NCI-H774 (cell line): ENCODE data around the gene HORMAD1.
"Not testable (repeated sequence)": the region's sequence is repeated elsewhere in the genome, so short reads cannot be mapped to it uniquely, and the experiment has no call there.

ENCODE experiments used
- DNase-seq: peaks from one replicate; lab custom pipeline; 2025; lab: John Stamatoyannopoulos, UW

HORMAD1 gene, protein sequence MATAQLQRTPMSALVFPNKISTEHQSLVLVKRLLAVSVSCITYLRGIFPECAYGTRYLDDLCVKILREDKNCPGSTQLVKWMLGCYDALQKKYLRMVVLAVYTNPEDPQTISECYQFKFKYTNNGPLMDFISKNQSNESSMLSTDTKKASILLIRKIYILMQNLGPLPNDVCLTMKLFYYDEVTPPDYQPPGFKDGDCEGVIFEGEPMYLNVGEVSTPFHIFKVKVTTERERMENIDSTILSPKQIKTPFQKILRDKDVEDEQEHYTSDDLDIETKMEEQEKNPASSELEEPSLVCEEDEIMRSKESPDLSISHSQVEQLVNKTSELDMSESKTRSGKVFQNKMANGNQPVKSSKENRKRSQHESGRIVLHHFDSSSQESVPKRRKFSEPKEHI

DNA sequence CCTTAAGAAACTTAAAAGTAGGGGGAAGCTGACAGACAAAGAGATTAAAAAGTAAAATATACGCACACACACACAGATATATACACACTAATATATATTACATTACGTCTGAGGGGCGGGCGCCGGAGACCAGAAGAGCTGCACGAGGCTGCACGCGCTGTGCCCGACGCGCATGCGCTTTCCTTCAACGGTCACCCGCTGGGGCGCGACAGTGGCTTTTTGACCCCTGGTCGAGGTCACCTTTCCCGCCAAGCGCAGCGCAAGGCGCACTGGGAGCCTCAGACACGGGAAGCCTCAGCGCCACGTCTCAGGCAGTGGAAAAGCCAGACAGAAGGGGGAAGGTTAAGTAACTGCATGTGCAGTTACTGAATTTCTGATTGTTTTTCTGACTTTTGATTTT is at the start of gene HORMAD1:
TSS of gene HORMAD1 (minus strand) at position 193 of the 400 bp plus-strand sequence. CDS start 1,390 bp downstream, outside the sequence.
- no peak for DNase-seq

DNA sequence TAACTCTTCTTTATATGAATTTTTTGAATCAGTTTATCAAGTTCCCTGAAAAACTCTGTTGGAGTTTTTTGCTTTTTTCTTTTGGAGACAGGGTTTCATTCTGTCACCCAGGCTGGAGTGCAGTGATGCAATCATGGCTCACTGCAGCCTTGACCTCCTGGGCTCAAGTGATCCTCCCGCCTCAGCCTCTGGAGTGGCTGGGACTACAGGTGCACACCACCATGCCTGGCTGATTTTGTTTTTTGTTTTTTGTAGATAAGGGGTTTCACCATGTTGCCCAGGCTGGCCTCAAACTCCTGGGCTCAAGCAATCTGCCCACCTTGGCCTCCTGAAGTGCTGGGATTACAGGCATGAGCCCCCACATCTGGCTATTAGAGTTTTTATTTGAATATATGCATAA is 47.0 kb upstream of the HORMAD1 start:
- DNase-seq, result not testable (repeated sequence)

DNA sequence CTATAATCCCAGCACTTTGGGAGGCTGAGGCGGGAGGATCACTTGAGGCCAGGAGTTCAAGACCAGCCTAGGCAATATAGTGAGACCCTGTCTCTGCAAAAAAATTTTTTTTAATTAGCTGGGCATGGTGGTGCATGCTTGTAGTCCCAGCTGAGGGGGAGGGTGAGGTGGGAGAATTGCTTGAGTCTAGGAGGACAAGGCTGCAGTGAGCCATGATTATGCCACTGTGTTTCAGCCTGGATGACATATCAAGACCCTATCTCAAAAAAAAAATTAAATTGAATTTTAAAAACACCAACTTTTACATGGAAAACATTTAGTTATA is 45.2 kb upstream of the HORMAD1 start:
- DNase-seq, result not testable (repeated sequence)

DNA sequence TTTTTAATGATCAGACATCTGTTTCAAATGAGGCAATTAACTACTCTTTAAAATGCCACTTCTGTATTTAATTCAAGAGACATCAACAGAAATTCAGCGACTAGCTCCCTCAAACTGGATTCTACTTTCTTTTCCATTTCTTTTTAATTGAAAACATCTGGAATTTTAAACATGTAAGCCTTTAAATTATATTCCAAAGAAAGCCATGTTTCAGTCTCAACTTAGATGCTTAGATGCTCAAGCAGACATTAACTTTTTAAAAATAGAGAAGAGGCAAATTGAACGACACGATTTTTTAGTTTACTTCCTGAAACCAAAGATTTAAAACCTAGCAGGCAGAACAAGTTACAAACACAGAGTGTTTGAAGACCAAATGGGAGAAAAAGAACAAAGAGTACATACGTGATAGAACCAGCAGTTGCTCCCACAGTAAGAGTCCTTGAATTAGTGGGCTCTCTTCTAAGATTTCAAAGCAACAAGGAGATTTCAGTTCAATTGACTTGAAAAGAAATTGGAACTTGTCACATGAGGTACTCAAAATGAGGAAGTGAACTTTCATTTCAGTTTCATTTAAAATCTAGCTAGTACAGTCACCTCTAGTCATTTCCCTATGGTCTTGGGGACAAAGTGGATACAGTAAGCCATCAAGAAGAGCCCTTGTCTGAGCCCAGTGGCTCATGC is 44.7 kb upstream of the HORMAD1 start, which contains the start of gene CTSS:
TSS of gene CTSS (minus strand) at position 483 of the 681 bp plus-strand sequence. CDS start 1,015 bp downstream, outside the sequence.
- DNase-seq, result no peak

DNA sequence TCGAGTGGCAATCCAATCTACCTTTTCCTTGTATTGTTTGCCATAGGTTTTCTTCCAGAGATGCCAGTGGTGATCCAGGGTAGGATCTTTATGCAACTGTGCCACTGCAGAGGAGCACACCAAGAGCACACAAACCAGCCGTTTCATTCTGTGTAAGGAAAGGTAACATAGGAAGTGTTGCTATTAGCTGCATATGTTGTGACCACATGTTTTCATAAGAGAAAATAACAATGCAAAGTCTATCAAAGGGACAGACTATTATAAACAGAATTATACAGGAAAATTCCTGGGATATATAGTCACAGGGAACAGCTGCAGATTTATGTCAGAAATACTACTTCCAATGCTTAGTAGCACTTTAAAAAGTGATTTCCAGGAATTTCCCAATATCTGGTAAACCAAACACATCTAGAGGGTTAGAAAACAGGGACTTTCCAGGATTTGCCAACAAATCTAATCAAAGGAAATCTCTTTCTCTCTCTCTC is 44.0 kb upstream of the HORMAD1 start:
- DNase-seq, result no peak

DNA sequence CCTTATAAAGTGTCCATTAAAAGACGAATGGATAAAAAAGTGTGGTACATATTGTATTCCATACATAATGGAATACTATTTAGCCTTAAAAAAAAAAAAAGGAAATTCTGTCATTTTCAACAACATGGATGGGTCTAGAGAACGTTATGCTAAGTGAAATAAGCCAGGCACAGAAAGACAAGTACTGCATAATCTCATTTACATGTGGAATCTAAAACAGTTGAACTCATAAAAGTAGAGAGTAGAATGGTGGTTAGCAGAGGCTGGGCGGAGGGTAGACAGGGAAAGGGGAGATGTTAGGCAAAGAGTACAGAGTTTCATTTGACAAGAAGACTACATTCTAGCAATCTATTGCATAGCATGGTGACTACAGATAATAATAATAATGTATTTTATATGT is 42.3 kb upstream of the HORMAD1 start:
- no peak for DNase-seq

DNA sequence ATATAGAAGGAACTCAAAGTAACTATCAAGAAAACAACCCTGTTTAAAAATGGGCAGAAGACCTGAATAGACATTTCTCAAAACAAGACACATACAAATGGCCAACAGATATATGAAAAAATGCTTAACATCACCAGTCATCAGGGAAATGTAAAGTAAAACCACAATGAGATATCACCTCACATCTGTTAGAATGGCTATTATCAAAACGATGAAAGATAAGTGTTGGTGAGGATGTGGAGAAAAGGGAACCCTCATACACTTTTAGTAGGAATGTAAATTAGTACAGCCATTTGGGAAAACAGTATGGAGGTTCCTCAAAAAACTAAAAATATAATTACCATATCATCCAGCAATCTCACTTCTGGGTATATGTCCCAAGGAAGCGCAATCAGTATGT is 41.9 kb upstream of the HORMAD1 start:
- DNase-seq, result no peak

DNA sequence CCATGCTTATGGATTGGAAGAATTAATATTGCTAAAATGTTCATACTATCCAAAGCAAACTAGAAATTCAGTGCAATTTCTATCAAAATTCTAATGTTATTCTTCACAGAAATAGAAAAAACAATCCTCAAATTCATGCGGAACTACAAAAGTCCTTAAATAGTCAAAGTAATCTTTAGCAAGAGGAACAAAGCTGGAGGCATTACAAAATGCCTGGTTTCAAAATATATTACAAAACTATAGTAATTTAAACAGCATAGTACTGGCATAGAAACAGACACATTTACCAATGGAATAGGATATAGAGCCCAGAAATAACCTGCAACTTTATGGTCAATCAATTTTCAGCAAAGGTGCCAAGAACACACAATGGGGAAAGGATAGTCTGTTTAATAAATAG is 41.1 kb upstream of the HORMAD1 start:
- no peak for DNase-seq

DNA sequence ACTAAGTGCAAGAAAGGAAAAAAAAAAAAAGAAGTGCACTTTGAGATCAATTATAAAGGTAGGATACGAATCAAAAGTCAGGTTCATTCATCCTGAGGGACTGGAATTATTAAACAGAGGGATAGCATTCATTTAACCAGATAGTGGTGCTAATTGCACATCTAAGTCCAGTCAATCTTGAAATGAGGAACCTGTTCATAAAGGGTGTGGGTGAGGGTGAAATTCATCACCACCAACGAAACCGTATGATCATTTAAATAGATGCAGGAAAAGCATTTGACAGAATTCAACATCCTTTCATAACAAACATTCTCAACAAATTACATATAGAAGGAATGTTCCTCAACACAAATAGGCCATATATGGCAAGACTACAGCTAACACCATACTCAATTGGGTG is 39.3 kb upstream of the HORMAD1 start:
- DNase-seq, result no peak

DNA sequence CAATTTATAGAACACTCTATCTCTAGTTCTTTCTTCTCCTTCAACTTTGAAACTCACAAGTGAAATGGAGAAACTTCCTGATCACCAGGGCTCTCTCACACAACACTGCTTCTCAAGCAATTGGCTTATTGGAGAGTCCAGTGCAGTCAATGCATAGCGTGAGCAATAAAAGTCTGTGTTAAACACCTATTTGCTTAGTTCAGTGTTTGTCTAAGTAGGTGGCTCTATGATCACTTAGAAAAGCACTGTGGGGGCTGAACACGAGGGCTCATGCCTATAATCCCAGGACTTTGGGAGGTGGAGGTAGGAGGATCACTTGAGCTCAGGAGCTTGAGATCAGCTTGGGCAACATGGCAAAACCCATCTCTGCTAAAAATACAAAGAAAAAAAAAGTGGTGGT is 32.7 kb upstream of the HORMAD1 start:
- DNase-seq, result no peak

DNA sequence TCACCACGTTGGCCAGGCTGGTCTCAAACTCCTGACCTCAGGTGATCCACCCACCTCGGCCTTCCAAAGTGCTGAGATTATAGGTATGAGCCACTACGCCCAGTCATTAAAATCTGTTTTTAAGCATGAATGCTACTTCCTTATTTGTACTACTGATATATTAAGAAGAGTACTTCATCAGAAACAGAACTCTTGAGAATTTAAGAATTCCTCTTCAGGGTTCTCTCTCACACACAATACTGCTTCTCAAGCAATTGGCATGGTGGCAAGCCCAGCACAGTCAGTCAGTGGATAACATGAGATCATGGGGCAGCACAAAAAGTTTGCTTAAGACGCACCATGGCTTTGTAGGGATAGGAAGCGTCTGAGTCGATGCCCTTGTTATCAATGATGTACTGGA is 30.7 kb upstream of the HORMAD1 start:
- DNase-seq, result no peak

DNA sequence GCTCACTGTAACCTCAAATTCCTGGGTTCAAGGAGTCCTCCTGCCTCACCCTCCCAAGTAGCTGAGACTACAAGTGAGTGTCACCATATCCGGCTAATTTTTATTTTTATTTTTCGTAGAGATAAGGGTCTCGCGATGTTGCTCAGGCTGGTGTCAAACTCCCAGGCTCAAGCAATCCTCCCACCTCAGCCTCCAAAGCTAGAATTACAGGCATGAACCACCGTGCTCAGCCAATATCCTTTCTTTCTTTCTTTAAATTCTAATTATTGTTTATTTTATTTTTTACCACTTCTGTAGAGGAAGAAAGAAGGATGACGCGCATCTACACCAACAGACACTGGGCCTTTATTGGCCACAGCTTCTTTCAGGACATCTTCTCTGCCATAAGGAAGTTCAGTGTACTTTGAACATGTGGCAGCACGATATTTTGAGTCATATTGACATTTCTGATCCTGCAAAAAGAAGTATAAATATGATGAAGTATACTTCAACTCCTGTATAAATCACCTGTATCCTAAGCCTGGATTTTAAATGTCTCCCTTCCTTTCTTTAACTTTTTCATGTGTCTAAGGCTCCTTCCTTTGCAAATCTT is 29.1 kb upstream of the HORMAD1 start:
- DNase-seq, result no peak

DNA sequence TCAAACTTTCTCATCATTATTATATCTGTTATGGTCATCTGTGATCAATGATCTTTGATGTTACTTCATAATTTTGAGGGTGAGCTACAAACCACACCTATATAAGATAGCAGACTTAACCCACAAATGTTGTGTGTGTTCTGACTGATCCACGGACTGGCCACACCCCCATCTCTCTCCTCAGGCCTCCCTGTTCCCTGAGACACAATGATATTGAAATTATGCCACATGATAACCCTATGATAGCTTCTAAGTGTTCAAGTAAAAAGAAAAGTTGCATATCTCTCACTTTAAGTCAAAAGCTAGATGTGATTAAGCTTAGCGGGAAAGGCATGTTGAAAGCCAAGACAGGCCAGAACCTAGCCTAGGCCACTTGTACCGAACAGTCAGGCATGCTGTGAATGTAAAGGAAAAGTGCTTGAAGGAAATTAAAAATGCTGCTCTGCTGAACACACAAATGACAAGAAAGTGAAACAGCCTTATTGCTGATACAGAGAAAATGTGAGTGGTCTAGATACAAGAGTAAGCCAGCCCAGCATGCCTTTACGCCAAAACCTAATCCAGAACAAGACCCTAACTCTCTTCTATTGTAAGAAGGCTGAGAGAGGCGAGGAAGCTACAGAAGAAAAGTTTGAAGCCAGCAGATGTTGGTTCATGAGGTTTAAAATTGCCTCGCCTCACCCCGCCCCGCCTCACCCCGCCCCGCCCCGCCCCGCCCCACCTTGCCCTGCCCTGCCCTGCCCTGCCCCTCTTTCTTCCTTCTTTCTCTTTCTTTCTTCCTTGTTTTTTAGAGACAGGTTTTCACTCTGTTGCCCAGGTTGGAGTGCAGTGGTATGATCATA is 28.4 kb upstream of the HORMAD1 start:
- DNase-seq, result no peak

DNA sequence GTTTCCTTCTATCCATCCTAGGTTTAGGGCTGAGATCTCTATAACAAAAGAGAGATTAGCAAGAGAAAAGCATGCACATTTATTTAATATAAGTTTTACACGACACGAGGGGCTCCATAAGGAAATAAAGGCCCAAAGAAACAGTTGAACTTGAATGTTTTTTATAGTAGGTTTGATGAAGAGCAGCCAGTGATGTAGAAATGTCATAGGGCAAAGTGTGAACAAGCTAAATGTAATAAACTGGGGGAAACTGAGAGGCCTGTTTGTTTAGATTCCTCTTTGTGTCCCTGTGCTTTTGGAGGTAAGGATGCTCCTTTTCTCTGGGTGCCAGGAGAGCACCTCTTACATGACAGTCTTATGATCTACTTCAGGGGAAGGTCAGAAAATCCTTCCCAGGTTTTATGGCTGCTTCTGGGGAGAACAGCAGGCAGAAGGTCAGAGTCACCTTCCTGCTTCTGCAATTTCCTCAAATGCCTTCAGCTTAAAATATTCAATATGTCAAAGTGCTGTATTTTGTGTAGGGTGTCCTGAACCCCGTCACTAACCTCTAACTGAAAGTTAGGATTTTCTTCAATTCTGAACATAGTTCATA is 9.5 kb upstream of the HORMAD1 start:
- no peak for DNase-seq

DNA sequence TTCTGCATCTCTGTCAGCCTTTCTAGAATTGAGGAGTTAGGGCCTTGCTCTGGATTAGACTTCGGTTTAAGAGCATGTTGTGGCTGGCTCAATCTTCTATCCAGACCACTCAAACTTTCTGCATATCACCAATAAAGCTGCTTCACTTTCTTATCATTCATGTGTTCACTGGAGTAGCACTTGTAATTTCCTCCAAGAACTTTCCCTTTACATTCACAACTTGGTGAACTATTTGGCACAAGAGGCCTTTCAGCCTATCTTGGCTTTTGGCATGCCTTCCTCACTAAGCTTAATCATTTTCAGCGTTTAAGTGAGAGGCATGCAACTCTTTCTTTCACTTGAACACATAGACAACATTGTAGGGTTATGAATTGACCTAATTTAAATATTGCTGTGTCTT is 3.6 kb upstream of the HORMAD1 start:
- DNase-seq, result no peak

DNA sequence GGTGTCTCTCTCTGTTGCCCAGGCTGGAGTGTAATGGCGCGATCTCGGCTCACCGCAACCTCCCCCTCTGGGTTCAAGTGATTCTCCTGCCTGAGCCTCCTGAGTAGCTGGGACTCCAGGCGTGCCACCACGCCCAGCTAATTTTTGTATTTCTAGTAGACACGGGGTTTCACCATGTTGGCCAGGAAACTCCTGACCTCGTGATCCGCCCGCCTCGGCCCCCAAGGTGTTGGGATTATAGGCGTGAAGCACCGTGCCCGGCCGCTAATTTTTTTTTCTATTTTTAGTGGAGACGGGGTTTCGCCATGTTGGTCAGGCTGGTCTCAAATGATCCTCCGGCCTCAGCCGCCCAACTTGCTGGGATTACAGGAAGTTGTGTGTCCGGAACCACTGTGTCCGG is 597 bp downstream of the HORMAD1 start:
- DNase-seq, result no peak

DNA sequence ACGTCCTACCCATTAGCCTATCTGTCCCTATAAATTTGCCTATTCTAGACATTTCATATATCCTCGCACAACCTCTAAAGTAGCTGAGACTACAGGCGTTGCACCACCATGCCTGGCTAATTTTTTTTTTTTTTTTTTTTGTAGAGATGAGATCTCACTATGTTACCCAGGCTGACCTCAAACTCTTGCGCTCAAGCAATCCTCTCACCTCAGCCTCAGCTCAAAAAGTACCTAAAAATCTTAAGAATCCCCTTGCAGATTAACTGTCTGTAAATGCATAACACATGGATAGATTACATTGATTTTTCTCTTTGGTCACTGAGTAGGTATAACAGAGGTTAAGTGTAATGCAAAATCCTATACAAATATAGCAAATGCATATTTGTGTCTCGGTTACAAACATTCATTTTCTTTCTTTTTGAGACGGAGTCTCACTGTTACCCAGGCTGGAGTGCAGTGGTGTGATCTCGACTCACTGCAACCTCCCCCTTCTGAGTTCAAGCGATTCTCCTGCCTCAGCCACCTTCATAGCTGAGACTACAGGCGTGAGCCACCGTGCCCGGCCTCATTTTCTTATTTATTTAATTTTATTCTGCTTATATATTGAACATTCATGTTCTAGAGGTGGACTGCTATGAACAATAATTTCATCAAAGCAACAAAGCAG is 2.3 kb downstream of the HORMAD1 start:
- no peak for DNase-seq

DNA sequence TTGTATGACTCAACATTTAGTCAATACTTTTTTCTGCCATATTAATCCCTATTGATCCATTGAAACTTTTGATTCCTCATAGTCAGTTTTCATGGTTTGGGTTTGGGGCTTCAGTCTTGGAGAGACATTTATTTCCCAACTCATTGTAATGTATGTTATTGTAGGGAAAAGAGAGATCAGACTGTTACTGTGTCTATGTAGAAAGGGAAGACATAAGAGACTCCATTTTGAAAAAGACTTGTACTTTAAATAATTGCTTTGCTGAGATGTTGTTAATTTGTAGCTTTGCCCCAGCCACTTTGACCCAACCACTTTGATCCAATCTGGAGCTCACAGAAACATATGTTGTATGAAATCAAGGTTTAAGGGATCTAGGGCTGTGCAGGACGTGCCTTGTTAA is 11.7 kb downstream of the HORMAD1 start:
- not testable (repeated sequence) for DNase-seq

DNA sequence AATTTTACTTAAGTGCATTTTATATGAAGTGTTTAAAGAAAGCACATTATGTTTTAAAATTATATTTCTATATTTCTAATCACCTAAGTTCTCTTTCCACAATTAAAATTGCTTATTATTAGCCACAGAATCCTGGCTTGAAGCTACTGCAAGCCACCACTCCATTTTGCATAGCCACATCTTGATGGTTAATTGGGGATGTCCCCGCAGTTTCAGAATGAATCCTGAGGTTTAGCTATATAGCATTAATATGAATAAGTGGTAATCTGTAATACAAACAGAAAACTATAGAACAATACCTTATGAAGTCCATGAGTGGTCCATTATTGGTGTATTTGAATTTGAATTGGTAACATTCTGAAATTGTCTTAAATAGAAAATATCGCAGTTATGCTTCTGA is 12.1 kb downstream of the HORMAD1 start:
- no peak for DNase-seq

DNA sequence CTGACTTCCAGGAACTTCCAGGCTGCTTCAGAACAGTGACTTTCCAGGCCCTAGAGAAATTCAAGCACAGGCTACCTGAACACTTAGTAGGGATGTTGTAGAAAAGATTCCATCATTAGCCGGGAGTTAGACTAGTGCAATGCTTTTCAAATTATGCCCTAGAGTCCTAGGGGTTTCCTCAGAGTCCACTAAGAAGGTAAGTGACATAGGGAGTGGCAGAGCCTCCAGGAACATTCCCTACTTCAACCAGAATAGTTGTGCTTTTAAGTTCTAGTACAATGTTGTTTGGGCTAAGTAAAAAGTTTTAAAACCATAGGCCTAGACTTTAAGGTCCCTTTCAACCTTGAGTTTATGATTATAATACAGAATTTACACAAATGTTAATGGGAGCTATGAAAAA is 14.6 kb downstream of the HORMAD1 start:
- DNase-seq, result no peak

DNA sequence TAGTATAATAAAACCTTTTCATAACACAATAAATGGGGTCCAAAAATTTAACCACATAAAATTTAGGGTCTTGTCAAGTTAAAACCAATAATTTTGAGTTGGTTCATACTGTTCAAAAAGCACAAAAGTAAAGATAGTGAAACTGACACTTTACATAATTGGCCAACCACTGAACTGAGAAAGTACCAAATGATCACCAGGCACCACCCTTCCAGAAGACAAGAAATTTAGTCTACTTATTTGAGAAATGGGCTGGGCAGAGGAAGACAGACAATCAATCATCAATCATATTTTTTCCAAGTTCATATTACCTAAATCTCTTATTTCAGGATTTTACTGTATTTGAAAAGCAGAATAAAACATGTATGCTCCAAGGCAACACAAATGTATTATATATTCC is 17.3 kb downstream of the HORMAD1 start:
- no peak for DNase-seq
